Memory B cell (primary cell): ENCODE measurements around the gene RASA4B.

ENCODE experiments used
- ATAC-seq: fragments of 150-1000 bp; cut with Tn5 transposase; 2 replicates; pipeline ENCODE4 v1.10.0; 2021; ENCODE audit warnings: low read depth, mild to moderate bottlenecking, moderate library complexity
- DNase-seq, 2 donors: peaks; one replicate each; pipeline ENCODE4 v3.0.0; 2022; ENCODE audit warnings: low spot score in 2 of 2
- H3K27ac Mint-ChIP-seq: one replicate; pipeline ENCODE4 v1.8.0; 2022; ENCODE audit warnings: mild to moderate bottlenecking, moderate library complexity, mixed read lengths
- H3K27me3 Mint-ChIP-seq: one replicate; pipeline ENCODE4 v1.8.0; 2022; ENCODE audit warnings: mixed read lengths
- H3K36me3 Mint-ChIP-seq: one replicate; pipeline ENCODE4 v1.8.0; 2022; ENCODE audit warnings: mild to moderate bottlenecking, mixed read lengths
- H3K4me1 Mint-ChIP-seq: one replicate; pipeline ENCODE4 v1.8.0; 2022; ENCODE audit warnings: mixed read lengths
- H3K4me3 Mint-ChIP-seq: one replicate; pipeline ENCODE4 v1.8.0; 2022; ENCODE audit warnings: mild to moderate bottlenecking, moderate library complexity, mixed read lengths
- H3K9me3 Mint-ChIP-seq: one replicate; pipeline ENCODE4 v1.8.0; 2022; ENCODE audit warnings: mixed read lengths

RASA4B gene

DNA sequence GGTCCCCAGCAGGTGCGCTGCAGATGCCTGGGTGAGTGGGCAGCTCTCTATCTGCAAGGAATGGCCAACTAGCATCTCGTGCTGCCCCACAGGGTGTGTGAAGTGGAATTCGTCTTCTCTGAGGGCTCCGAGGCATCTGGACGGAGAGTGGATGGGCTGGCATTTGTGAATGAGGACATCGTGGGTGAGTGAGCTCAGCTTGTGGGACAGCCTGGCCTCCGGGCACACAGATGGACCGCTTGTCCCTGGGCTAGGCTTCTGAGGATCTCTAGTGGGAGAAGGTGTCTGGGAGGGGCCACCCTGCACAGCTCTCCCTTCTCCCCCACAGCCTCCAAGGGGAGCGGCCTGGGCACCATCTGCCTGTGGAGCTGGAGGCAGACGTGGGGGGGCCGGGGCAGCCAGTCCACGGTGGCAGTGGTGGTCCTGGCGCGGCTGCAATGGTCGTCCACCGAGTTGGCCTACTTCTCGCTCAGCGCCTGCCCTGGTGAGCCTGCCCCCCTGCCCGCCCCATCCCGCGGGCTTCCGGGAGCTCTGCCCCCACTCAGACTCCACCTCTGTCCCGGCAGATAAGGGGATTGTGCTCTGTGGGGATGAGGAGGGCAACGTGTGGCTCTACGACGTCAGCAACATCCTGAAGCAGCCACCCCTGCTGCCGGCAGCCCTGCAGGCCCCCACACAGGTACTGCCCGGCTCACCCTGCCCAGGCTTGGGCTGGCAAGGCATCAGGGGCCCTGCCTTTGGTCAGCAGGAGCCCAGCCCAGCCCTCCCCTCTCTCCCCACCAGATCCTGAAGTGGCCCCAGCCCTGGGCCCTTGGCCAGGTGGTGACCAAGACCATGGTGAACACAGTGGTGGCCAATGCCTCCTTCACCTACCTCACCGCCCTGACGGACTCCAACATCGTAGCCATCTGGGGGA, 45.2 kb downstream of the RASA4B start:
- ATAC-seq = no peak
- Mint-ChIP-seq H3K36me3 (peaks cover 2% of the 10 kb centered on the region), H3K27me3 (no peaks in the 10 kb centered on the region), H3K27ac (no peak overlapping the region), H3K9me3 (no peaks in the 10 kb centered on the region), H3K4me3 (no peak overlapping the region), H3K4me1 (no peaks in the 10 kb centered on the region)
- no peak for DNase-seq

DNA sequence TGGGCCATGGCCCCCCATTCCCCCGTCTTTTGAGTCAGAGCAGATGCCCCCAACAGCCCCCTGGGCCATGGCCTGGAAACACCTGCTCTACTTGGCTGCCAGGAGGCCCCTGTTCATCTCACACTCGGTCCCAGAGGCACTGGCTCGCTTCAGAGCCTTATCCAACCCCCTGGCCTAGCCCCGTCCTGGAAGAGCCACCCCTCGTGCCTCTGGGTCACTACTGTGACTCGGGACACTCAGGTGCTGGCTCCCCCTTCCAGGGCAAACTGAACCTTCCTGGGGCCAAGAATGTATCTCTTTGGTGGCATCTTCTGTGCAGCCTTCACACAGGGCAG, 45.8 kb downstream of the RASA4B start:
- Mint-ChIP-seq H3K4me1 (peaks cover 2% of the 10 kb centered on the region), H3K27me3 (no peaks in the 10 kb centered on the region), H3K27ac (no peak overlapping the region), H3K36me3 (peaks cover 4% of the 10 kb centered on the region), H3K4me3 (no peak overlapping the region), H3K9me3 (no peaks in the 10 kb centered on the region)
- DNase-seq (no peak), ATAC-seq (no peak)

DNA sequence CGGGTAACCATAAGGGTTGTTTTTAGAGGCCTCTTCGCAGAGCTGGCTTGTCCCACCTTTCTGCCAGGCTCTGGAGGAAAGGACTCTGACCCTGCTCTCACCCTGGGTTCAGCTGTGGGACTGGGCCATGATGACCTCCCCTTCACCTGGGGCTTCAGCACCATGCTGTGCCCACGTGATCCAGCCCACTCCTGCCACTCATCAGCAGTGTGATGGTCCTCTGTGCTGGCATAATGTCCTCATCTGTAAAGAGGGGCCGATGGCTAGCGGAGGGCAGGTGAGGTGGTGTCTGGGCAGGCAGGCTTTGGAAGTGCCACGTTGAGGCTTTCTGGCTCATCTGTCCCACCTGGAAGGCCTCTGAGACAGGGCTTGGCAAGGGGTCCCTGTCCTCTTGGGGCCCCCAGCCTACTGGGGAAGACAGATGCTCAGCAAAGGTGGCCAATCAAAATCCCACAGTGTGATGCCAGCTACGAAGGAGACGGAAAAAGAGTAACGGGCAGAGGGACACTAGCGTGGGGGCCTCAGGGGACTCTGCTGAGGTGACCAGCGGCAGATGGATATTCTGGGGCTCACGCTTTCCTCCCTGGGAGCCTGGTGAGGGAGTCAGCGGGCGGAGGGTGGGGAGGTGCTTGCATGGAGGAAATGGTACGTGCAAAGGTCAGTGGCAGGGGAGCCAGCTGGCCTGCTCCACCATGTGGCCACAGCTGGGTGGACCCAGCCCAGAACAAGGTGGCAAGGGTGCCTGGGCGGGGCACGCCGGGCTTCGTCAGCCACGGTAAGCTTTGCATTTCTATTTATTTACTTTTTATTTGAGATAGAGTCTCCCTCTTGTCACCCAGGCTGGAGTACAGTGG, 47.4 kb downstream of the RASA4B start:
- ATAC-seq (no peak), DNase-seq (no peak)
- no peaks in the 10 kb centered on the region for H3K9me3 Mint-ChIP-seq
- peaks cover 7% of the 10 kb centered on the region for H3K36me3 Mint-ChIP-seq
- H3K27me3 Mint-ChIP-seq = no peaks in the 10 kb centered on the region
- no peak overlapping the region for H3K27ac Mint-ChIP-seq
- H3K4me3 Mint-ChIP-seq = no peak overlapping the region
- H3K4me1 Mint-ChIP-seq = peaks cover 7% of the 10 kb centered on the region

GRCh38 chr7:102469351-102469971, 48.1 kb downstream of the RASA4B start:
- H3K36me3 Mint-ChIP-seq = peaks cover 7% of the 10 kb centered on the region
- no peak for ATAC-seq
- no peaks in the 10 kb centered on the region for H3K9me3 Mint-ChIP-seq
- no peaks in the 10 kb centered on the region for H3K27me3 Mint-ChIP-seq
- peaks cover 7% of the 10 kb centered on the region for H3K4me1 Mint-ChIP-seq
- no peak for DNase-seq
- H3K27ac Mint-ChIP-seq = no peak overlapping the region
- no peak overlapping the region for H3K4me3 Mint-ChIP-seq

DNA sequence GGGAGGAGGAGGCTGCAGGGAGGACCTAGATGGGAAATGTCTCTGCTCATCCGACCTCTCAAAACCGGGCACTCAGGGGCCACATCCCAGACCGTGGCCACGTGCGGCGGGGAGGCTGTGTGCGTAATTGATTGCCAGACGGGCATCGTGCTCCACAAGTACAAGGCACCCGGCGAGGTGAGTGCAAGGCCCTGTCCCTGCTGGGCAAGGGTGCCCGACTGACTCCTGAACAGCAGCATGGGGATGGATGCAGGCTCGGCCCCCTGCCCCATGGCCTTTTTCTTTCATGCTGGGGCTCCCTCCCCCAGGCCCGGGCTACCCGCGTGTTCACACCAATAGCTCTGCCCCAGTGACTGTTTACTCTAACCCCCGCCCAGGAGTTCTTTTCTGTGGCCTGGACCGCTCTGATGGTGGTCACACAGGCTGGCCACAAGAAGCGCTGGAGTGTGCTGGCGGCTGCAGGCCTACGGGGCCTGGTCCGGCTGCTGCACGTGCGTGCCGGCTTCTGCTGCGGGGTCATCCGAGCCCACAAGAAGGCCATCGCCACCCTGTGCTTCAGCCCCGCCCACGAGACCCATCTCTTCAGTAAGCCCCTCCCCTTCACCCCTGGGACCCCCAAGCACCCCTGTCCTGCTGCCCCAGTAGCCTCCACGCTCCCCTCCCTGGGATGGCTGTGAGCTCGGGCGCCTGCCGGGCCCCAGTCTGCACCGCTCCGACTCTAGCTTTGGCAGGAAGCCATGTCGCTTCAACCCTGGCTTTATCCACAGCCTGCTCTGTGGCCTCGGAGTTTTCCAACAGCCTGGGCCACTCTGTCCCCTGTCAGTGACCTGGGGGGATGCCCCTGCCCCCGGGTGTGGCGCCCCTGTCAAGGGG, 48.9 kb downstream of the RASA4B start:
- no peaks in the 10 kb centered on the region for H3K27me3 Mint-ChIP-seq
- no peak for ATAC-seq
- peaks cover 10% of the 10 kb centered on the region for H3K4me1 Mint-ChIP-seq
- H3K9me3 Mint-ChIP-seq = no peaks in the 10 kb centered on the region
- DNase-seq = no peak
- no peak overlapping the region for H3K27ac Mint-ChIP-seq
- H3K36me3 Mint-ChIP-seq = peaks cover 7% of the 10 kb centered on the region
- no peak overlapping the region for H3K4me3 Mint-ChIP-seq

- no peaks in the 10 kb centered on the region for H3K27me3 Mint-ChIP-seq
- no peak overlapping the region for H3K27ac Mint-ChIP-seq
- H3K9me3 Mint-ChIP-seq = no peaks in the 10 kb centered on the region
- H3K4me3 Mint-ChIP-seq = no peak overlapping the region
- DNase-seq (no peak), ATAC-seq (no peak)
- peaks cover 10% of the 10 kb centered on the region for H3K4me1 Mint-ChIP-seq
- peaks cover 7% of the 10 kb centered on the region for H3K36me3 Mint-ChIP-seq
These were observed 49.7 kb downstream of the RASA4B start for GRCh38 chr7:102467581-102468477.

DNA sequence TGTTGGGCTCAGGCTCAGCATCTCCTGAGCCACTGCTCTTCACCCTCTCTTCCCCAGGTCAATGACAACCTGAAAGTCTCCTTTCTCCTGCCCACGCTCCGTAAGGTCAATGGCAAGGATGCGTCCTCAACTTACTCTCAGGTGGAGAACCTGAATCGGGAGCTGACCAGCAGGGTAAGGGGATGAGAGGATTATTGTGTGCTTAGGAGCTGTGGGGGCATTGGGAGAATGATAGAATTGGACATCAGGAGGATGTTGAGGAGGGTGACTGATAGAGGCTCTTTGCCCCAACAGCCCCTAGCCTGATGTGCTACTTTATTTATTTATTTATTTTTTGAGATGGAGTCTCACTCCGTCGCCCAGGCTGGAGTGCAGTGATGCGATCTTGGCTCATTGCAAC, 51.5 kb downstream of the RASA4B start:
- Mint-ChIP-seq H3K4me1 (peaks cover 12% of the 10 kb centered on the region), H3K4me3 (peak overlapping the region; percentile 74), H3K27me3 (no peaks in the 10 kb centered on the region), H3K9me3 (no peaks in the 10 kb centered on the region), H3K36me3 (peaks cover 5% of the 10 kb centered on the region), H3K27ac (no peak overlapping the region)
- ATAC-seq = no peak
- no peak for DNase-seq

- Mint-ChIP-seq H3K27me3 (no peaks in the 10 kb centered on the region), H3K27ac (peak within 1 kb of the TSS; percentile 19), H3K36me3 (peaks cover 5% of the 10 kb centered on the region), H3K4me3 (peak within 1 kb of the TSS; percentile 74), H3K9me3 (no peaks in the 10 kb centered on the region), H3K4me1 (peaks cover 16% of the 10 kb centered on the region)
- ATAC-seq (peak; percentile 97), DNase-seq (peak; percentile 88 to 95)
These were observed 52.8 kb downstream of the RASA4B start, which contains the start of the genes ALKBH4 and LRWD1 for GRCh38 chr7:102464577-102465280. Gene ALKBH4 (minus strand): TSS chr7:102464863. CDS start chr7:102464836, 27 bp downstream. Gene LRWD1 (plus strand): TSS chr7:102464984. CDS start chr7:102465081, 97 bp downstream.

- H3K27me3 Mint-ChIP-seq = no peaks in the 10 kb centered on the region
- H3K36me3 Mint-ChIP-seq = peaks cover 5% of the 10 kb centered on the region
- H3K4me1 Mint-ChIP-seq = peaks cover 16% of the 10 kb centered on the region
- ATAC-seq = no peak
- H3K9me3 Mint-ChIP-seq = no peaks in the 10 kb centered on the region
- H3K27ac Mint-ChIP-seq = peak overlapping the region; percentile 19
- H3K4me3 Mint-ChIP-seq = peak overlapping the region; percentile 74
- DNase-seq = no peak
These were observed 53.6 kb downstream of the RASA4B start for GRCh38 chr7:102463841-102464576.

- no peaks in the 10 kb centered on the region for H3K27me3 Mint-ChIP-seq
These were observed 57.1 kb downstream of the RASA4B start for GRCh38 chr7:102460467-102460866.

DNA sequence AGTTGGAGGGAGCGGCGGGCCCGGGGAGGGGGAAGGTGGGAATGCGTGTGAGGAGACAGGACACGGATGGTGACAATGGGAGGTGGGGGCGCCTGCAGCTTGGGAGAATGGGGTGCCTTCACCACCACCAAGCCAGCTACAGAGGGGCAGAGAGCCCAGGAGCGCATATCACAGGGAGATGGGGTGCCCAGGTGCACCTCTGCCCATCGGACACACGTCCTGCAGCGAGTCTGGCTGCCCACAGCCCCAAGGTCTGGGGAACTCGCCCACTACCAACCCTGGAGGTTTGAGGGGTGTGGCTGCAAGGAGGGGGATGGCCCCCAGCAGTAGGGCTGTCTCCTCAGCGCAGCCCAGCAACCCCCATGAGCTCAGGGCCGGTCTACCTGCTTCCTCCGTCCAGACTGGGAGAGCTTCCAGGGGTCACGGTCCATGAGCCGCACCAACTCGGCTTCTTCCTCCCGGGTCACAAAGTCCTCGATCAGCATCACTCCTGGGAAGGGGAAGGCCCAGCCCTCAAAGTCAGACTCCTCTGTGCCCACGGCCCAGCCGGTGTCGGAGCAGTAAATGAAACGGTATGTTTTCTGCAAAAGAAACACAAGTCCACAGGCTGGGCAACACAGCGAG, 58.2 kb downstream of the RASA4B start:
- Mint-ChIP-seq H3K36me3 (peaks cover 2% of the 10 kb centered on the region), H3K27ac (no peak overlapping the region), H3K4me3 (no peak overlapping the region), H3K4me1 (peaks cover 10% of the 10 kb centered on the region), H3K9me3 (no peaks in the 10 kb centered on the region), H3K27me3 (no peaks in the 10 kb centered on the region)
- DNase-seq (no peak), ATAC-seq (no peak)

More at GRCh38 chr7:102460467-102460866, 57.1 kb downstream of the RASA4B start:
- ATAC-seq (no peak), DNase-seq (no peak)
- peaks cover 10% of the 10 kb centered on the region for H3K4me1 Mint-ChIP-seq
- H3K4me3 Mint-ChIP-seq = no peak overlapping the region
- H3K36me3 Mint-ChIP-seq = peaks cover 2% of the 10 kb centered on the region
- no peaks in the 10 kb centered on the region for H3K9me3 Mint-ChIP-seq
- H3K27ac Mint-ChIP-seq = no peak overlapping the region
